GM12874 (cell line): Measurements from ENCODE around the gene SLC25A1.

Source experiments
- TF ChIP-seq, protein P1 (sequence below): IDR thresholded peaks from 2 replicates; pipeline ENCODE4 v1.5.1; 2011; ENCODE audit warnings: low read depth, mild to moderate bottlenecking, control low read depth, low read length, moderate library complexity; ENCODE audit not compliant: insufficient read depth

SLC25A1 gene

DNA sequence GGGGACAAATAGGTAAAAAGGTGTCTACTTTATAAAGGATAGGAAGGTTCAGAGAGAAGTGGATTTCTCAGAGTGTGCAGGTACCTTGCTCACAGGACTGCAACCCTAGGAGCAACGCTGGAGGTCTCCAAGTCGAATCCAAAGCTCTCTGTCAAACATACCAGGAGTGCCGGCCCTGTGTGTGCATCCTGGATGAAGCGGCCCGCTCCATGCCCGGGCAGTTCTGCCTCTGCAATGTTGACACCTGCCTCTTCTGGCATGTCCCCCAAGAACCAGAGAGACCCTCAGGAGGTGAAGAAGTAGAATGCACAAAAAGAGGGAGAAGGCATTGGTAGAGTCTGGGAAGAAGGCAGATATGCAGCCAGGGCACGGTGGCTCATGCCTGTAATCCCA, 50.5 kb downstream of the SLC25A1 start:
- TF ChIP-seq, protein P1, sequence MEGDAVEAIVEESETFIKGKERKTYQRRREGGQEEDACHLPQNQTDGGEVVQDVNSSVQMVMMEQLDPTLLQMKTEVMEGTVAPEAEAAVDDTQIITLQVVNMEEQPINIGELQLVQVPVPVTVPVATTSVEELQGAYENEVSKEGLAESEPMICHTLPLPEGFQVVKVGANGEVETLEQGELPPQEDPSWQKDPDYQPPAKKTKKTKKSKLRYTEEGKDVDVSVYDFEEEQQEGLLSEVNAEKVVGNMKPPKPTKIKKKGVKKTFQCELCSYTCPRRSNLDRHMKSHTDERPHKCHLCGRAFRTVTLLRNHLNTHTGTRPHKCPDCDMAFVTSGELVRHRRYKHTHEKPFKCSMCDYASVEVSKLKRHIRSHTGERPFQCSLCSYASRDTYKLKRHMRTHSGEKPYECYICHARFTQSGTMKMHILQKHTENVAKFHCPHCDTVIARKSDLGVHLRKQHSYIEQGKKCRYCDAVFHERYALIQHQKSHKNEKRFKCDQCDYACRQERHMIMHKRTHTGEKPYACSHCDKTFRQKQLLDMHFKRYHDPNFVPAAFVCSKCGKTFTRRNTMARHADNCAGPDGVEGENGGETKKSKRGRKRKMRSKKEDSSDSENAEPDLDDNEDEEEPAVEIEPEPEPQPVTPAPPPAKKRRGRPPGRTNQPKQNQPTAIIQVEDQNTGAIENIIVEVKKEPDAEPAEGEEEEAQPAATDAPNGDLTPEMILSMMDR: no peak

DNA sequence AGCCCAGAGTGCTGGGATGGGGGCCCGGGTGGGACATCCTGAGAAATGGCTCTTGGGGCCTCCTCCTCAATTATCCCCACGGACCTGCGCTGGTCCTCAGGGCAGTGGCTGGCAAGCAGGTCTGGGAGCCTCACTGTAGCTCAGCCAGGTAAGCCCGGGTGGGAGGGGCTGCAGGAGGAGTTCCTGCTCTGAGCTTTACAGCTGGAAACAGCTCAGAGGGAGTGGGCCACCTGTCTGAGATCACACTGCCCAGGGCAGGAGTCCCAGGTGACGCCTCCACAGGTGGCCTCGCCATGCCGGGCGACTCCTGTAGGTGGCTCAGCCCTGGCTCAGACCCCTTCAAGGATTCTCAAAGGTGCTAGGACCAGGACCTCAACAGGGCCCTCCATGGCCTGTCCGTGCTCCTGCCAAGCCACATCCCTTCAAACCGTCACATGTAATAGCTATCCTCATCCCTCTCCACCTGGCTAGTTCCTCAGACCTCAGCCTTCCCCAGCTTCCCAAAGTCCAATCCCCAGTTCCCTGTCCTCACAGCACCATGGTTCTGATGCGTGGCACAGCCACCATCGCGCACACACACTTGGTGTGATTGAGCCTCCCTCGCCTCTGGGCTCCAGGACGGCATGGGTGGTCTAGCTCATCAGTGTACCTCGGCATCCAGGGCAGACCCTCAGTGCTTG, 51.1 kb downstream of the SLC25A1 start:
- TF ChIP-seq, protein P1: no peak

DNA sequence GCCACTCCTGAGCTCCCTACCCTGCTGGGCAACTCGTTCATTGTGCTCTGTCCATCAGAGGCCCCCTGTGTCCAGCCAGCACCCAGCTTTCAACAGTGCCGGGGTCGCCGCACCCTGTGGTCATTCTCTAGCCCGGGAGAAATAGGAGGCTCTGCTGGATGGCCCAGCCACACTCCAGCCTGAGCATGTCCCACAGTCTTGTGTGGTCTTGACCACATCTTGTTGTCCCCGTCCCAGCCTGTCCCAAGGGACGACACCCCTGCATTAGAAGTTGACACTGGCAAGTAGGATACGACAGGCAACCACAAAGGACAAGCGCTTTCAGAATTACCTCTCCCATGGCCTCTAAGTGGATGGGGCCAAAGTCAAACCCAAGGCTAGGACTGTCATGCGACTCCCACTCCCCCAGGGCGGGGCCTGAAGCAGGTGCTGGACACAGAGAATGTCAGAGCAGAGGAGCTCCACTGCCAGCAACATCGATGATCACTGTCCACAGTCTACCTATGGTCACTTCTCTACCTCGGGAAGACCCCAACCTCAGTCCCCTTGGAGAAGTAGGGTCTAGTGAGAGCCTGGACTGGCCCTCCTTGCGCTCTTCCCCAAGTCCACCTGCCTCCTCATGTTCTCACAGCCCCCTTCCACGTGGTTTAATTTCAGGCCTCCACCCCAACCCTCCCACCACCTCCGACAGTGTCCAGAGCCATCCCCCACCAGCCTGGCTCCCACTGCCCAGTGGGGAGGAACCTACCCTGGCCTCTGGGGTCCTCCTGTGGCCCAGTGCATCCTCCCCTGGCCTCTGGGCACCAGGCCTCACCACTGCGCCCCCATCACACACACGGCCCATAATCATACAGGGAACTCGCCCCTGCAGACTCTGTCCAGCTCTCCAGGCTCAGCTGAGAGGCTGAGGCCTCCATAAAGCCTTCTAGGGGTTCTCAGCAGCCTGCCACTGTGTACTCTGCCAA, 51.9 kb downstream of the SLC25A1 start:
- TF ChIP-seq, protein P1: no peak
